Neural progenitor cell (in vitro differentiated cells): ENCODE results near the gene GNPAT. TPM values are rescaled to one million over a fixed set of nuclear protein-coding genes. Genes with fewer than 3 reads are reported as not detected.

Experiments
- DNase-seq: peaks from one replicate; pipeline ENCODE4 v3.0.0-alpha.2; 2016; ENCODE audit warnings: low spot score
- H2AFZ ChIP-seq: fragments of 200-600 bp; sonication (generic); replicated peaks from 2 replicates; pipeline ENCODE4 v1.6.1; 2016; ENCODE audit warnings: antibody characterized with exemption
- H3F3A ChIP-seq: fragments of 200-600 bp; sonication (generic); 2 replicates; pipeline ENCODE4 v1.6.1; 2016; ENCODE audit warnings: antibody characterized with exemption, low read depth
- H3K27ac ChIP-seq: fragments of 200-600 bp; sonication (generic); 2 replicates; pipeline ENCODE4 v1.5.1; 2016; ENCODE audit warnings: mild to moderate bottlenecking
- H3K27me3 ChIP-seq: fragments of 200-600 bp; sonication (generic); 2 replicates; pipeline ENCODE4 v1.6.1; 2016; ENCODE audit warnings: mild to moderate bottlenecking, moderate library complexity
- H3K36me3 ChIP-seq: fragments of 200-600 bp; sonication (generic); 2 replicates; pipeline ENCODE4 v1.5.1; 2016
- H3K4me1 ChIP-seq: fragments of 200-600 bp; sonication (generic); 2 replicates; pipeline ENCODE4 v1.6.1; 2016; ENCODE audit warnings: mixed run types
- H3K4me2 ChIP-seq: fragments of 200-600 bp; sonication (generic); 2 replicates; pipeline ENCODE4 v1.6.1; 2016
- H3K4me3 ChIP-seq: fragments of 200-600 bp; sonication (generic); 2 replicates; pipeline ENCODE4 v1.5.1; 2016
- H3K79me2 ChIP-seq: fragments of 200-600 bp; sonication (generic); 2 replicates; pipeline ENCODE4 v1.6.1; 2016; ENCODE audit warnings: low read depth
- H3K9ac ChIP-seq: fragments of 200-600 bp; sonication (generic); 2 replicates; pipeline ENCODE4 v1.6.1; 2016
- H3K9me3 ChIP-seq: fragments of 200-600 bp; sonication (generic); 2 replicates; pipeline ENCODE4 v1.5.1; 2016; ENCODE audit warnings: low read depth
- H4K20me1 ChIP-seq: fragments of 200-600 bp; sonication (generic); 2 replicates; pipeline ENCODE4 v1.6.1; 2016; ENCODE audit warnings: low read depth
- H3K27ac Mint-ChIP-seq: 3 replicates; pipeline ENCODE4 v1.8.0; 2021; ENCODE audit warnings: mixed read lengths
- H3K27me3 Mint-ChIP-seq: 2 replicates; pipeline ENCODE4 v1.8.0; 2022; ENCODE audit warnings: low read depth, mild to moderate bottlenecking, inconsistent platforms, moderate library complexity, mixed read lengths; ENCODE audit not compliant: insufficient read depth
- H3K36me3 Mint-ChIP-seq: 3 replicates; pipeline ENCODE4 v1.8.0; 2021; ENCODE audit warnings: mixed read lengths
- H3K4me1 Mint-ChIP-seq: 3 replicates; pipeline ENCODE4 v1.8.0; 2021; ENCODE audit warnings: mixed read lengths
- H3K4me3 Mint-ChIP-seq: 3 replicates; pipeline ENCODE4 v1.8.0; 2021; ENCODE audit warnings: mild to moderate bottlenecking, moderate library complexity, mixed read lengths
- H3K9me3 Mint-ChIP-seq: 3 replicates; pipeline ENCODE4 v1.8.0; 2020; ENCODE audit warnings: mixed read lengths
- CTCF ChIP-seq: fragments of 200-600 bp; sonication (generic); IDR thresholded peaks from 2 replicates; pipeline ENCODE4 v1.5.1; 2017; ENCODE audit warnings: antibody characterized with exemption, mild to moderate bottlenecking
- EZH2 ChIP-seq: fragments of 200-600 bp; sonication (generic); IDR thresholded peaks from 2 replicates; pipeline ENCODE4 v1.6.1; 2017; ENCODE audit warnings: antibody characterized with exemption, mild to moderate bottlenecking, moderate library complexity
- EZH2phosphoT487 ChIP-seq: fragments of 200-600 bp; sonication (generic); IDR thresholded peaks from 2 replicates; pipeline ENCODE4 v1.6.1; 2017; ENCODE audit warnings: antibody characterized with exemption
- total RNA-seq: library from RNA; depleted of rRNA; stranded (reverse); fragments of >200 nt; gene quantifications from 2 replicates; pipeline ENCODE4 v1.2.3, GENCODE V29; 2015; ENCODE audit warnings: low replicate concordance

GNPAT gene
- total RNA-seq, 1 donor from 2014 or later, result 137 TPM

GRCh38 chr1:231319080-231319479, 78.1 kb downstream of the GNPAT start:
- Mint-ChIP-seq H3K36me3 (no peaks in the 10 kb centered on the region), H3K4me3 (no peak overlapping the region), H3K27me3 (peaks cover 5% of the 10 kb centered on the region), H3K9me3 (no peaks in the 10 kb centered on the region), H3K4me1 (no peaks in the 10 kb centered on the region), H3K27ac (no peak overlapping the region)
- H3K36me3 ChIP-seq, result no peaks in the 10 kb centered on the region
- H3K9me3 ChIP-seq, result no peaks in the 10 kb centered on the region
- H3K27me3 ChIP-seq, result no peaks in the 10 kb centered on the region
- TF ChIP-seq CTCF (no peak), EZH2phosphoT487 (no peak), EZH2 (no peak)
- DNase-seq, result no peak
- no peak overlapping the region for H2AFZ ChIP-seq
- no peaks in the 10 kb centered on the region for H3K4me1 ChIP-seq
- H3K4me2 ChIP-seq, result no peak overlapping the region
- no peak overlapping the region for H3K4me3 ChIP-seq
- H3F3A ChIP-seq, result no peaks in the 10 kb centered on the region
- H3K27ac ChIP-seq, result no peak overlapping the region
- no peaks in the 10 kb centered on the region for H3K79me2 ChIP-seq
- no peaks in the 10 kb centered on the region for H4K20me1 ChIP-seq
- no peak overlapping the region for H3K9ac ChIP-seq

- Histone ChIP-seq H4K20me1 (no peaks in the 10 kb centered on the region), H3K27ac (no peak overlapping the region), H3K9me3 (no peaks in the 10 kb centered on the region), H3K27me3 (no peaks in the 10 kb centered on the region), H3K4me2 (no peak overlapping the region), H3K4me1 (no peaks in the 10 kb centered on the region), H3K79me2 (no peaks in the 10 kb centered on the region), H3F3A (no peaks in the 10 kb centered on the region), H2AFZ (no peak overlapping the region), H3K36me3 (no peaks in the 10 kb centered on the region), H3K9ac (no peak overlapping the region), H3K4me3 (no peak overlapping the region)
- Mint-ChIP-seq H3K4me1 (no peaks in the 10 kb centered on the region), H3K4me3 (no peak overlapping the region), H3K36me3 (no peaks in the 10 kb centered on the region), H3K27me3 (peaks cover 5% of the 10 kb centered on the region), H3K27ac (no peak overlapping the region), H3K9me3 (no peaks in the 10 kb centered on the region)
- TF ChIP-seq CTCF, result no peak
- TF ChIP-seq EZH2phosphoT487, result no peak
- TF ChIP-seq EZH2, result no peak
- DNase-seq, result no peak
Observed at GRCh38 chr1:231322880-231323530, 82.0 kb downstream of the GNPAT start.

- Mint-ChIP-seq H3K27me3 (peaks cover 2% of the 10 kb centered on the region), H3K36me3 (no peaks in the 10 kb centered on the region), H3K4me1 (no peaks in the 10 kb centered on the region), H3K27ac (no peak overlapping the region), H3K9me3 (no peaks in the 10 kb centered on the region), H3K4me3 (no peak overlapping the region)
- Histone ChIP-seq H3K9ac (no peak overlapping the region), H3K9me3 (no peaks in the 10 kb centered on the region), H3K4me2 (no peak overlapping the region), H3K36me3 (no peaks in the 10 kb centered on the region), H3K27ac (no peak overlapping the region), H3K27me3 (no peaks in the 10 kb centered on the region), H3K4me3 (no peak overlapping the region), H3K79me2 (no peaks in the 10 kb centered on the region), H2AFZ (no peak overlapping the region), H3K4me1 (no peaks in the 10 kb centered on the region), H3F3A (no peaks in the 10 kb centered on the region), H4K20me1 (no peaks in the 10 kb centered on the region)
- DNase-seq, result no peak
- TF ChIP-seq EZH2phosphoT487 (no peak), CTCF (no peak), EZH2 (no peak)
Observed at GRCh38 chr1:231324660-231325059, 83.6 kb downstream of the GNPAT start.
